HG03060 (cell line): ENCODE measurements around the gene EVA1A.

ENCODE experiments used
- ATAC-seq: cut with Tn5 transposase; IDR thresholded peaks from one replicate; pipeline ENCODE4 v1.9.1; 2021; ENCODE audit warnings: low read depth, moderate number of reproducible peaks; ENCODE audit not compliant: unreplicated experiment

The EVA1A gene

DNA sequence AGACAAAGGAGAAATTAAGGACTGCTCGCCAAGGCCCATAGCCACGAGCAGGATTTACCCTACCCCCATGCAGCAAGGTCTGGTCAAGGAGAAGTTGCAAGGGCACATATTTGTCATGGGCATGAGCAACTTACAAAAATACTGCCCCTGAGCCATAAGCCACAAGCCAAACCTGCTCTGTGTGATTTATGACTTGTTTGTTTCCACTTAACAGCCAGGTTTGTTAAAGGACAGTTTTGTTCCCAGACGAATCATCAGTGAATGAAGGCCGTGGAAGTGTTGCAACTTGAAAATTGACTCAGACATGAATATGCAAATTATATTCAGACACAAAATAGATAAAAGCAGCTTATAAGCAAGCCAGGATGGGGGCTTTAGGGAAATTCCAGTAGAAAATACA, 31.3 kb upstream of the EVA1A start:
- ATAC-seq: no peak

GRCh38 chr2:75589391-75590105, 28.8 kb upstream of the EVA1A start:
- ATAC-seq: no peak

DNA sequence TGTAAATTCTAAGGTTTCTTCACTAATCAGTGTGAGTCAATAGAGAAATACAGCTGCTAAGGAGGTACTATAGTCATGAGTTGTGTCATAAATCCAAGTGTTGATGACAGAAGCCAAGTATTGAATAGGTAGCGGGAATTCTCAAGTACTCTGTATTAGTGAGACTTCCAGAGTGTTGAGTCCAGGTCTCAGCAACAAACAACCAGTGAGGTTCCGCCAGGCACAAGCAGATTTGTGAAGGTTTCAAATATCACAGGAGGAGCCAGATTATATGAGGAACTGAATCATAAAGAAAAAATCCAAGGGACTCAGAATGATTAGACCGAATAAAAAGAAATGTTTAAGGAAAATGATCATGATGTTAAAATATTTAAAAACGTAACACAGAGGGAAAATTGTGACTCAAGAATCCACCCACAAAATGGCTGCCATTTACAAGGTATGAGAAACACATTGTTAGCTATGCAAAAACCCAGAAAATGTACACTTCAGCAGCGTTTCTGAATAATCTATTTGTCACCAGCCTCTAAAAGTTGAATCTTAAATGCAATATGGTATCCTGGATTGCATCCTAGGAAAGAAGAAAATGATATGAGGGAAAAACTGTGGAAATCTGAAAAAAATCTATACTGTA, 27.3 kb upstream of the EVA1A start:
- ATAC-seq: no peak

- ATAC-seq: no peak
Measured at GRCh38 chr2:75586971-75587370, 26.2 kb upstream of the EVA1A start.

- ATAC-seq: no peak
Measured at GRCh38 chr2:75582840-75583239, 22.1 kb upstream of the EVA1A start.

GRCh38 chr2:75580606-75581005, 19.9 kb upstream of the EVA1A start:
- no peak for ATAC-seq

DNA sequence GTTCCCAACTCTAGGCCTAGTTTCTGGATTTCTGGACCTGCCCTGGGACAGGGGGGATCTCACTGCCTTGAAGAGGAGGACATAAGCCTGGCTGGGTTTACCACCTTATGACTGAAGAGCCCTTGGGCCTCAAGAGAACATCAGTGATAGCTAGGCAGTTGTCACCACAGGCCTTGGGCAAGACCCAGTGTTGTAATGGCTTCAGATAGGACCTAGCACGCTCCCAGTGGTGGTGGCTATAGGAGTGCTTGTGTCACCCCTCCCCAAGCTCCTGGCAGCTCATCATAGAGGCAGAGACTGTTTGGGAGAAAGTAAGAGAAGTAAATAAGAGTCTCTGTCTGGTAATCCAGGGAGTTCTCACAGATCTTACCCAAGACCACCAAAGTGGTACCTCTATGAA, 19.4 kb upstream of the EVA1A start:
- ATAC-seq: no peak

DNA sequence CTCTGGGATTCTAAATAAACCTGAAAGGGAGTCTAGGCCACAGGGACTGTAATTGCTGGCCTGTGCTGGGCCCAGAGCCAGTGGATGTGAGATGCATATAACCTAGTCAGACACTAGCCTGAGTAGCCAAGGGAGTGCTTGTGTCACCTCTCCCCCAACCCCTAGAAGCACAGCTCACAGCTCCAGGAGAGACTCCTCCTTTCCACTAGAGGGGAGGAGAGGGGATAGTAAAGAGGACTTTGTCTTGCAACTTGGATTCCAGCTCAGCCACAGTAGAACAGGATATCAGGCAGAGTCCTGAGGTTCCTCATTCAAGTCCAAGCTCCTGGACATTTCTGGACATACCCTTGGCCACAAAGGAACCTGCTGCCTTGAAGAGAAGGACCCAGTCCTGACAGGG, 18.4 kb upstream of the EVA1A start:
- ATAC-seq: no peak

DNA sequence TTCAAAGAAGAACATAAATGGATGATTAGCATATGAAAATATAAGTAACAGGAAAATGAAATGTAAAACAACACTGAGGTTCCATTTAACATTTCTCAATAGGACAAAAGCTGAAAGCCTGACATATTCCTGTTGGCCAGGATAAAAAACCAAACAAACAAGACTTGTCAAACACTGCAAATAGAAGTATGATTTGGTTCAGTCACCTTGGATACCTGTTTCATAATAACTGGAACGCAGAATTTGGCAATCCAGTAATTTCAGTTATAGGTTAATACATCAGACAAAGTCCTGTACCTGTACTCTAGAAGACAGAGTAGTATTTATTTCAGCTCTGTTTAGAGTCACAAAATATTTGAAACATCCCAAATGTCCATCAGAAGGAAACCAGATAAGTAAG, 16.5 kb upstream of the EVA1A start:
- no peak for ATAC-seq

- ATAC-seq: no peak
Measured at GRCh38 chr2:75574106-75574505, 13.4 kb upstream of the EVA1A start.

GRCh38 chr2:75573145-75573878, 12.6 kb upstream of the EVA1A start:
- ATAC-seq: no peak

DNA sequence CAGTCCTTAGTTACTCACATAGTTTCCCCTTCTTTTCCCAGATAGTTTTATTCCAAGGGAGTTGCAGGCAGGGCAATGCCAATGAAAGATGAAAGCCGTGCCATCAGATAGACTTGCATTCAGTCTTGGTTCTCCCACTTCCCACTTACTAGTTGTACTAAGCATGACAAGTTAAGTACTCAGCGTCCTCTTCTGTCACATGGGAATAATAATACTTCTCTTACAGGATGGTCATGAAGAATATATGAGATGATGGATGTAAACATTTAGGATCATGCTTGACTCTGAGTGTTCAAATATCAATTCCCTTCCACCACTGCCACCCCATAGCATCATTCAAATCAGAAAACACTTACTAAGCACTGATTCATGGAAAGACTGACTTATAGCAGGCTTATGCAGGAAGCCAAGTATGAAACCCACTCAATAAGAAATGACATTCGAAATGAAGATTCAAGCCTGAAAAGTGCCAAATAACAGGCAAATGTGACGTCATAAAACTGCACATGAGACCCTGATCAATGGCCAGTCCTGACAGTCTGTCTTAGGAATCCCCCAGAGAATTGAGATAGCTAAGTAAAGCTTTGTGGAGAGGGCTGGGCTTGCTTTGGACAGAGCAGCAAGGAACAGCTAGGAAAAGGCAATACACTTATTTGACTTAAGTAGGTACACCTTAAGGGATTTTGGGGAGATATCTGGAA, 11.1 kb upstream of the EVA1A start:
- no peak for ATAC-seq

DNA sequence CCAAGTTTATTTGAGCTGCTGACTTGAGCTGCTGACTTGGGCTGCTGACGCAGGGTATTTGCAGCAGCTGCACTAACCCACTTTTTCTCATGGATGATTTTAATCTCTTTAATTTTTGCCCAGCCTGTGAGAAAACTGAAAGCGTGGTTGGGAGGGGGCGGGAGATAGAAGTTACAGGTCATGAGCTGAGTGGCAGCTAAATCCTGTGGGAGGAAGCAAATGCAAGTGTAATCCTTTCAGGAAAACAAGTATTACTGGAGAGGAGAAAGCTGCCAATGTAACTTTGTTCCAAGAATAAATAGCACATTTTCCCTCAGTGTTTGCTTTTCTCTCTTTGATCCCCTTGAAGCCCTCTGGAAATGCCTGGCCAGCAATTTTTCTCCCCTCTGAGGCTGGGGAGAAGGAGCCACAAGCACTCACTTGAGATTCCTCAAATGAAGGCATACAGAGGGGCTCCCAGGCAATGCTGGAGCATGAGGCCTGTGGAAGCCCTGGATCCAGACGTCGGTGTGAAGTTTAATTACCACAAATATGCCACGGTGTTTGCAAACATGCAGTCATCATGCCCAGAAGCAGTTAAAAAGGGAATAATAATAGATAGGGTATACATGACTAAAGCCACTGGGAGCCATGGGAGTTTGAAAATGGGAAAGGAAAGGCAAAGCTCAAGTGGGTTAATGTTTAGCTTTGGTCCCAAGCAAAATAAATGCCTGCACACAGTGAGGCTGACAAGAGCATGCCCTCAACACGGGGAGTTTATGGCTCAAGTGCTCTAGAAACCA, 10.4 kb upstream of the EVA1A start:
- no peak for ATAC-seq

GRCh38 chr2:75570024-75570947, 9.5 kb upstream of the EVA1A start:
- no peak for ATAC-seq

DNA sequence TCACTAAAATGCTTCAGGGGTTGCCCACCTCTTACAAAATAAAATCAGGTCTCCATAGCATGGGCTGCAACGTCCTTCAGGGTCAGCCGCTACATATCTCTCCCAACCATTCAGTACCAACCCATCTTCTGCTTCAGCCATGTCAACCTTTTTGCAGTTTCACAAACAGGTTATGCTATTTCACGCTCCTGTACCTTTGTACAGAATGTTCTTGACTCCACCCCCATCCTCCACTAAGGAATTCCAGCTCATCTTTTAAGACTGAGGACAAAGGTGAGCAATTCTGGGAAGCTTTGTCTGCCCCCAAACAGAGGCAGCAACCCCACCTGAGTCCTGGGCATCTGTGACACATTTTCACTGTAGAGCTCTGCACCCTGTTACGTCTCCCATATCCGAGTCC, 8.8 kb upstream of the EVA1A start:
- ATAC-seq: no peak

DNA sequence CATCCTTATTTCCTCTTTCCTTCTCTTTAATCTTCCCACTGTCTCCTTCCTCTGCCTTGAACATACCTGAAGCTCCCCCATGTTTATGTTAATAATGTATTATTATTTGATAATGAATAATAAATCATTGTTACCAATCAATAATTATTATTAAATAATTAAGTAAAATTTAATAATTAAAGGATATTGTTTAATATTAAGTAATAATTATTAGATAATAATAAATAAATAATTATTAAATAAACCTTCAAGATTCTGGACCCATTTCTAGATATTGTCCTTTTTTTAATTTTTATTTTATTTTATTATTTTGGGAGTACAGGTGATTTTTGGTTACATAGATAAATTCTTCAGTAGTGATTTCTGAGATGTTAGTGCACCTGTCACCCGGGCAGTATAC, 7.4 kb upstream of the EVA1A start:
- no peak for ATAC-seq

DNA sequence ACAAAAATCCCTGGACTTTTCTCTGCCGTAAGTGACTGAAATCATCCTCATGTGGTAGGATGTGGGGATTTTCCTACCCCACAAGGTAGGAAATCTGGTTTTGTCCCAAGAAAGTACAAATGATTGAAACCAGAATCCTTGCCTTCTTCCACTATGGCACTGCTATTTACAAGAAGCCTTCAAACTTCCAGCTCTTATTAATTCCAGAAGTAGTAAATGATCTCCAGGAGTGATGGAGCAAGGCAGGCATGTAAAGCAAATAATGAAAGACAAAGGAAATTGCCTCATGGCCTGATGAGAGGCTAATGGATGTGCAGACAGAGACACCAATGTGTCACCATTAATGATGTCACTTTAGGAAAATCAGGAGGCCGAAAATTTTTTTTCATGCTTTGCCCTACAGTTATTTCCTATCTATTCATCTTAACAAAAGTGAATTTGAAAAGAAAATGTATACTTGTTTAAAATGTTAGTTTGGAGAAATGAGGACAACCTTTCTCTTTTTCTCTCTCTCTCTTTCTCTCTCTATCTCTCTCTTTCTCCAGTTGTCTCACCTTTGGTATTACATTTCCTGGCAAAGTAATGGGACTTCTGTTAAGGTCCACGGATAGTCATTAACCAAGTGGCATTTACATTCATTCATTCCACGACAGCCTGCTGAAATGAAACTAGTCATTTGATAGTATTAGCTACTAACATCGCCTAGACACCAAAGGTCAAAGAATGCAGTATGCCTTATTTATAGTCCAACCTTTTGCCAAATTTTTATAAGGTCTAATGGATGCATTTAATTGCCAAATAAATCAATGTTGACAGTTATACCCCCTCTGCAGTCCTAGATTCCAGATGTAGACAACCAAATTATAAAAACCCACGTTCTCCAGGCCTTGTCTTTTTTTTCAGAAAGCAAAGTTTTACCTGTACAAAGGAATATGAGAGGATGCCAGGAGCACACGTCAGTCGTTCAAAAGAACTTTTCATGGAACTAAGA, 5.0 kb upstream of the EVA1A start:
- ATAC-seq: no peak

- no peak for ATAC-seq
Measured at GRCh38 chr2:75564713-75565359, 4.1 kb upstream of the EVA1A start.
